ENCODE results near the gene ITGB5.

GRCh38 chr3:124851136-124851535 lies 36.0 kb downstream of the ITGB5 start:
- TF ChIP-seq CTCF (conservative IDR thresholded peaks at IDR 0.05; ENCODE audit: low read length) (no peak), EZH2phosphoT487 (IDR thresholded peaks at IDR 0.05; ENCODE audit: borderline replicate concordance, low read depth, low read length) (no peak)
